Measurements from ENCODE around the gene MS4A18.

- TF ChIP-seq CTCF (IDR thresholded peaks at IDR 0.05) (no peak), POLR2A (IDR thresholded peaks at IDR 0.05) (no peak)
These were observed 60.6 kb downstream of the MS4A18 start, which contains the start of gene MS4A10 for GRCh38 chr11:60785136-60785535.

Measured in body of pancreas (tissue), 4 donors.